Neuron (in vitro differentiated cells): ENCODE measurements around the gene C10orf71.

Source experiments
- H2AFZ ChIP-seq: one replicate; pipeline ENCODE4 v1.6.1; 2013; ENCODE audit warnings: low read depth, mild to moderate bottlenecking, inconsistent platforms, low read length, moderate library complexity
- H3K27me3 ChIP-seq: one replicate; pipeline ENCODE4 v1.6.1; 2013; ENCODE audit warnings: low read length; ENCODE audit not compliant: insufficient read depth
- H3K36me3 ChIP-seq: one replicate; pipeline ENCODE4 v1.6.1; 2013; ENCODE audit warnings: low read length; ENCODE audit not compliant: insufficient read depth
- H3K4me1 ChIP-seq: one replicate; pipeline ENCODE4 v1.6.1; 2013; ENCODE audit warnings: low read length; ENCODE audit not compliant: insufficient read depth
- H3K4me3 ChIP-seq: 2 replicates; pipeline ENCODE4 v1.5.1; 2013; ENCODE audit warnings: mild to moderate bottlenecking, low read length, moderate library complexity
- H3K9me3 ChIP-seq: one replicate; pipeline ENCODE4 v1.6.1; 2013; ENCODE audit warnings: low read length

C10orf71 gene

GRCh38 chr10:49359349-49360270 lies 60.6 kb downstream of the C10orf71 start:
- Histone ChIP-seq H2AFZ (no peak overlapping the region), H3K27me3 (peaks cover 8% of the 10 kb centered on the region), H3K36me3 (no peaks in the 10 kb centered on the region), H3K9me3 (no peaks in the 10 kb centered on the region), H3K4me3 (no peak overlapping the region), H3K4me1 (no peaks in the 10 kb centered on the region)

- no peak overlapping the region for H2AFZ ChIP-seq
- H3K9me3 ChIP-seq, result no peaks in the 10 kb centered on the region
- H3K36me3 ChIP-seq, result no peaks in the 10 kb centered on the region
- H3K4me1 ChIP-seq, result no peaks in the 10 kb centered on the region
- peaks cover 8% of the 10 kb centered on the region for H3K27me3 ChIP-seq
- H3K4me3 ChIP-seq, result no peak overlapping the region
Observed at GRCh38 chr10:49360271-49361177, 61.6 kb downstream of the C10orf71 start.

- no peak overlapping the region for H3K4me3 ChIP-seq
- H3K36me3 ChIP-seq, result no peaks in the 10 kb centered on the region
- H3K4me1 ChIP-seq, result no peaks in the 10 kb centered on the region
- no peak overlapping the region for H2AFZ ChIP-seq
- no peaks in the 10 kb centered on the region for H3K9me3 ChIP-seq
- H3K27me3 ChIP-seq, result peaks cover 8% of the 10 kb centered on the region
Observed at GRCh38 chr10:49361178-49361554, 62.2 kb downstream of the C10orf71 start.

- no peak overlapping the region for H3K4me3 ChIP-seq
- no peaks in the 10 kb centered on the region for H3K36me3 ChIP-seq
- H3K9me3 ChIP-seq, result no peaks in the 10 kb centered on the region
- H3K4me1 ChIP-seq, result no peaks in the 10 kb centered on the region
- H3K27me3 ChIP-seq, result peaks cover 8% of the 10 kb centered on the region
- no peak overlapping the region for H2AFZ ChIP-seq
Observed at GRCh38 chr10:49361735-49362568, 63.0 kb downstream of the C10orf71 start.

- H3K4me3 ChIP-seq, result no peak overlapping the region
- no peaks in the 10 kb centered on the region for H3K4me1 ChIP-seq
- H3K36me3 ChIP-seq, result no peaks in the 10 kb centered on the region
- H3K9me3 ChIP-seq, result no peaks in the 10 kb centered on the region
- peaks cover 8% of the 10 kb centered on the region for H3K27me3 ChIP-seq
- H2AFZ ChIP-seq, result no peak overlapping the region
Observed at GRCh38 chr10:49362596-49363260, 63.8 kb downstream of the C10orf71 start.

GRCh38 chr10:49363309-49364031 lies 64.5 kb downstream of the C10orf71 start:
- H2AFZ ChIP-seq, result no peak overlapping the region
- no peak overlapping the region for H3K4me3 ChIP-seq
- no peaks in the 10 kb centered on the region for H3K4me1 ChIP-seq
- H3K27me3 ChIP-seq, result peaks cover 8% of the 10 kb centered on the region
- H3K36me3 ChIP-seq, result no peaks in the 10 kb centered on the region
- H3K9me3 ChIP-seq, result no peaks in the 10 kb centered on the region

GRCh38 chr10:49364051-49364450 lies 65.1 kb downstream of the C10orf71 start:
- H3K4me1 ChIP-seq, result no peaks in the 10 kb centered on the region
- H3K9me3 ChIP-seq, result no peaks in the 10 kb centered on the region
- H3K27me3 ChIP-seq, result peaks cover 8% of the 10 kb centered on the region
- H2AFZ ChIP-seq, result no peak overlapping the region
- H3K4me3 ChIP-seq, result no peak overlapping the region
- no peaks in the 10 kb centered on the region for H3K36me3 ChIP-seq

- Histone ChIP-seq H3K4me1 (no peaks in the 10 kb centered on the region), H3K9me3 (no peaks in the 10 kb centered on the region), H3K27me3 (peaks cover 8% of the 10 kb centered on the region), H3K36me3 (no peaks in the 10 kb centered on the region), H2AFZ (no peak overlapping the region), H3K4me3 (no peak overlapping the region)
Observed at GRCh38 chr10:49364747-49365146, 65.8 kb downstream of the C10orf71 start.

GRCh38 chr10:49365275-49365674 lies 66.3 kb downstream of the C10orf71 start:
- H3K4me3 ChIP-seq, result no peak overlapping the region
- H3K27me3 ChIP-seq, result peaks cover 8% of the 10 kb centered on the region
- H3K4me1 ChIP-seq, result no peaks in the 10 kb centered on the region
- no peaks in the 10 kb centered on the region for H3K9me3 ChIP-seq
- H2AFZ ChIP-seq, result no peak overlapping the region
- no peaks in the 10 kb centered on the region for H3K36me3 ChIP-seq

GRCh38 chr10:49365675-49366415 lies 66.9 kb downstream of the C10orf71 start:
- no peaks in the 10 kb centered on the region for H3K36me3 ChIP-seq
- peaks cover 8% of the 10 kb centered on the region for H3K27me3 ChIP-seq
- H3K4me1 ChIP-seq, result no peaks in the 10 kb centered on the region
- H2AFZ ChIP-seq, result no peak overlapping the region
- no peak overlapping the region for H3K4me3 ChIP-seq
- H3K9me3 ChIP-seq, result no peaks in the 10 kb centered on the region

GRCh38 chr10:49366460-49366859 lies 67.5 kb downstream of the C10orf71 start:
- Histone ChIP-seq H3K4me3 (no peak overlapping the region), H2AFZ (no peak overlapping the region), H3K36me3 (no peaks in the 10 kb centered on the region), H3K27me3 (peaks cover 8% of the 10 kb centered on the region), H3K9me3 (no peaks in the 10 kb centered on the region), H3K4me1 (no peaks in the 10 kb centered on the region)
